Activated CD4-positive, alpha-beta T cell treated with anti-CD3 and anti-CD28 coated beads for 24 hours (primary cell): ENCODE results near the gene EED.
"Not testable (repeated sequence)": the region's sequence is repeated elsewhere in the genome, so short reads cannot be mapped to it uniquely, and the experiment has no call there.

Source experiments
- DNase-seq, 2 donors: peaks; one replicate each; pipeline ENCODE4 v3.0.0-alpha.2; 2020; ENCODE audit warnings: low read depth in 2 of 2

EED gene

DNA sequence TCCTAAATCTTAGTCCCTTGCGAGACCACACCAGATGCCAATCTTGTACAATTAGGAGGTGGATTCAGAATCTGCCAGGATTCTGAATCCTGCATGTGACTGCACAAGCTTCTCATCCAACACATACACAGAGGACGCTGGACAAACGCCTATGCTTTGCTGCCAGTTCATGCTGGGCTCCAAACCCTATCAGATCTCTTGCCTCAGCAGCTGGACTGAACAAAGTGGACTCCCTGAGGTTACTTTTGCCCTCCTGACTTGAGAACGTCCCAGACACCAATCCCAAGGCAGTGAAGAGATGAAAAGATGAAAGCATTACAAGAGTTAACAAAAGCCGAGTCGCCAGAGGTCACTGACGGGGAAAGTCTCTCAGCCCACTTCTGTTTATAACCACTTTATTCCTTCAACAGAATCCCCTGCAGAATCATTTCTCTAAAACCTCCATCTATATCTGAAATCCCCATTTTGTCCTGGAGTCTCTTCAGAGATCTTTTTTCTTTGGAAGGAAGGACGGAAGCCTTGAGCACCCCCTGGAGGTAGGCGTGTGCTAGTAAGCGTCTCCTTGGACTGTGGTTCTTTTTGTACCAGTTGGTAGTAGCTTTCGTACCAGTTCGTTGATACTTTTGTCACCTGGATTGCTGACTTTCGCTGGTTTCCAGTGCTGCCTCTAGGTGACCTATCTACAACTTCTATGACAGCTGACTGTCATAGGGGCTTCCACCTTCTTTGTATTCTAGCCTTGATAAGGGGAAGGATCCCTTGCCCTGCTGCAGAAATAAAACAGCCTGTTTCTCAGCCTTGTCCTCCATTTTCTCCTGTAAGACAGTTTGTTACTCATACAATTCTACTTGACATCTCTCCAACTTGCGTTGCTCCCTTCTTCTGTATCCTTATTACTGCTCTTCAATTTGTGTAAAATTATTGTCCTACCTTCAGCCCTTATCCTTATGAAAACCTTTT, 26.1 kb upstream of the EED start:
- peak; percentile 51 to 54 for DNase-seq

DNA sequence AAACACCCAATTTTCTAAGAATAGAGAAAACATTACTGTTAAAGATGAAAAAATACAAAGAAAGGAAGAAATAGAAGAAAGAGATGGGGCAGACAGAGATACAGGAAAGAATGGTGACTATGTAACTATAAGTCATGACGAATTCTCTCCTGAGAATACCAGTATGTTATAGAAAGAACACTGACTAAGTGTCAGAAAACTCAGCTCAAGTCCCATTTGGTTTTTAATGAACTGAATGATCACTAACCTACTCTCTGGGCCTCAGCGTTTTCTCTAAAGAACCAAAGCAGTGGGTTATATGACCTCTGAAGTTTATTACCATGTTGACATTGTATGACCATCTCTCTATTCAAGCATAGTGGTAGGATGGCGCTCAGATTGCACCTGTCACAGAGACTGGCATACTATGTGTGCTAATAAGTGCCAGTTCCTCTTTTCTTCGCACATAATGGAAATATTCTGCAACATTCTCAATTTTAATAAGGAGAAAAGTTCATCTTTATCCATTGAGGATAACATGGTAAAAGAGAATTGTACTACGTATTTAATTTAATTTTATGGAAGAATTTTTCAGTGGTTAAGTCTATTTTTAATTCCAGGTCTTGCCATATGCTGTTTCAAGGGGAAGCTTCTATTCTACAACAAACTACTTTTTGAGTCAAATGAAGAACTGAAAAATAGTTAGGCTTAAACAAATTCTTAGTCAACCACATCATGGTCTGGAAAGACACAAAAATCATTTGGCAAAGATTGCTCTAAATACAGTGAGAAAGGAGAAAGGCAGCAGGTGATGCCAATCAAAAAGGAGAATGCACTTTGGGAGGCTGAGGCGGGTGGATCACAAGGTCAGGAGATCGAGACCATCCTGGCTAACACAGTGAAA, 25.0 kb upstream of the EED start:
- DNase-seq = no peak

DNA sequence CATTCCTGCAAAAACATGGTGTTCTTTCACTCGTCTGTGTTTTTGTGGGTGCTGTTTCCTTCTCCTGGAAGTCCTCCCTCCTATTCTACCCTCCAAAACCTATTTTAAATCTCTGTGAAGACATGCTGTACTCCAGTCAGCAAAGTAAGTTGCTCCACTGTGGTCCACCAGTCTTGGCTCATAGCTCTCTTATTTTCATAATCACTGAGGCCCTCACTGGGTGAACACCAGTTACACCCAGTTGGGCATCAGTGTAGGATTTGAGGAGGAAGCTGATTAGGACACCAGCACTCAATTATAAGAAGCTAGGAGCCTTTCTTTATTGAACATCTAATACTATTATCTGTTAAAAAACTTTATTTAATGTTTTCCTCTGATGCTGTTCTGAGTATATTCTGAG, 23.9 kb upstream of the EED start:
- DNase-seq = no peak

DNA sequence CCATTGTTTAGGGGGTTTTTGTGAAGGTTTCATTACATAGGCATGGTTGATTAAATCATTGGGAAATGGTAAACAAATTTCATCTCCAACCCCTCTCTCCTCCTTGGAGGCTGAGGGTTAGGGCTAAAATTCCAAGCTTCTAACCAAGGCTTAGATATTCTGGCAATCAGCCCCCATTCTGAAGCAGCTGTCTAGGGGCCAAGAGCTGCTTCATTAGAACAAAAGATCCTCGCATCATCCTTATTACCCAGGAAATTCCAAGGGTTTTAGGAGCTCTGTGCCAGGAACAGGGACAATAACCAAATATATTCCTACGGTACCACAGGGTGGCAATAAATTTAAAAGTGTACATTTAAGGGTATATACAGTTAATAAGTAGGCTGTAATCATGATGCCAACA, 22.5 kb upstream of the EED start:
- DNase-seq = no peak

DNA sequence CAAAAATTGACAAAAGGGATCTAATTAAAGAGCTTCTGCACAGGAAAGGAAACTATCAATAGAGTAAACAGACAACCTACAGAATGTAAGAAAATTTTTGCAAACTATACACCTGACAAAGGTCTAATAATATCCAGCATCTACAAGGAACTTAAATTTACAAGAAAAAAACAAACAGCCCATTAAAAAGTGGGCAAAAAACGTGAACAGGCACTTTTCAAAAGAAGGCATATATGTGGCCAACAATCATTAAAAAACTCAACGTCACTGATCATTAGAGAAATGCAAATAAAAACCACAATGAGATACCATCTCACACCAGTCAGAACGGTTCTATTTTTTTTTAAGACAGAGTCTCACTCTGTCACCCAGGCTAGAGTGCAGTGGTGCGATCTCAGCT, 20.0 kb upstream of the EED start:
- not testable (repeated sequence) for DNase-seq

DNA sequence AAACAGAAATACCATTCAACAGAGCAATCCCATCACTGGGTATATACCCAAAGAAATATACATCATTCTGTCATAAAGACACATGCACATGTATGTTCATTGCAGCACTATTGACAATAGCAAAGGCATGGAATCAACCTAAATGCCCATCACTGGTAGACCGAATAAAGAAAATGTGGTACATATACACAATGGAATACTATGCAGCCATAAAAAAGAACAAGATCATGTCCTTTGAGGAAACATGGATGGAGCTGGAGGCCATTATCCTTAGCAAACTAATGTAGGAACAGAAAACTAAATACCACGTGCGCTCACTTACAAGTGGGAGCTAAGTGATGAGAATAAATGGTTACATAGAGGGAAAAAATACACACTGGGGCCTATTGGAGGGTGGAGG, 19.2 kb upstream of the EED start:
- not testable (repeated sequence) for DNase-seq

DNA sequence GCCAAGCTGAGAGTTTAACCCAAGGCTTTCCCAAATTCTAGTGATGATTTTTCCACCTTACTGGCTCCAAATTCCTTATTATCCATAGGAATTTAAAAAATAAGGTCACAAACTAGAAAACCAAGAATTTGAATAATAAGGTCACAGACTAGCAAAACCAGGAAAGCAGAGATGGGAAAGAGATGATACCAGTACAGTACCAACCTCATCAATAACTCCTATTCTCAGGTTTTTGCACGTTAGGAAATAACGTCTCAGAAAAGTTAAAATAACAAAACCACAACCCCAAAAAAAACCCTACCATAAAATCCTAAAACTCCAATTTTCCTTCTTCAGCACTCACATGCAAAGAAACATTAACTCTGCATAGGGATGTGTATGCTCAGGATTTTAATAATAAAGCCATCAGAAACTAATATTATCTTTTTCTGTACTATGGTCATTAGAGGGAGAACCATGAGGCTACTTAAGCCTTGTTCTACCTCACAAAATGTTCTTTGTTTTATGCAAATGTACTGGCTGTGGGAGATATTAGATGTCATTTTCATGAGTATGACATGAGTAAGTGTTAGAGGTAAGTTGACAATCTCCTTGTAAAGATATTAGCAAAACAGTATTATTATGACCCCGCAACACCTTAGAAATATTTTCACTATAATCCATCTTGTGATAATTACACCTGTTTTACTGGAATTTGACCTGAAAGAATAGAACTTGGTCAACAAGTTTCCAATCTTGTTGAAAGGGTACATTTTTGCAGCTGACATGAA, 16.1 kb upstream of the EED start:
- no peak for DNase-seq

DNA sequence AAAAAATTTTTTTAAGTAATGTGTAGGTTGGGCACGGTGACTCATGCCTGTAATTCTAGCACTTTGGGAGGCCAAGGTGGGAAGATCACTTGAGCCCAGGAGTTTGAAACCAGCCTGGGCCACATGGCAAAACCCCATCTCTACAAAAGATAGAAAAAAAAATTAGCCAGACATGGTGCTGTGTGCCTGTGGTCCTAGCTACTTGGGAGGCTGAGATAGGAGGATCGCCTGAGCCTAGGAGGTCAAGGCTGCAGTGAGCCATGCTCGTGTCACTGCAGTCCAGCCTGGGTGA, 15.6 kb upstream of the EED start:
- DNase-seq = peak; percentile 28 to 43

DNA sequence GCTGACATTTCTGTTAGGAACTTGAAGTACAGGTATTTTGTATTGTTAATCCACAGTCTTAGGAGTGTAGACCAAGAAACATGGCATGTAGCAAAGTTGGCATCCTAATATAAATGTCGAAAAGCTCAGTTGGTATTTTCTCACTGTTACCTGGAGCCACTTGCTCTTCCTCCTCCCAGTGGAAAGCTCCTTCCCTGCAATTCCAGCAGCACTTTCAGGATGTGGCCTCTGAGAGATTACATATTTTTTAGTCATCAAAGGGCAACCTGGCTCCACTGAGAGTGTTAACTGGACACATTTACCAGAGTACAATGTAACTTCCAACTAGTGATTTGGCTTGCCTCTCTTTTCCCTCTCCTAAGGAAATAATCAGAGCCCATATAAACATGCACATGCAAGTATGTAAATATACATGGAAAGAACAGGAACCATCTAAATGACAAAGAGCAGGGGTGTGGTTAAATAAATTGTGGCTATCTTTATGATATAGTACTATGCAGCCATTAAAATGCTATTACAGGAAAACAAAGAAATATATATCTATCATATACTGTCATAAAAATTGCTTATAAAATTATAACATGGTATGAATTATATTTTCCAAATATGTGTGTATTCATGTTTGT, 14.3 kb upstream of the EED start:
- no peak for DNase-seq

DNA sequence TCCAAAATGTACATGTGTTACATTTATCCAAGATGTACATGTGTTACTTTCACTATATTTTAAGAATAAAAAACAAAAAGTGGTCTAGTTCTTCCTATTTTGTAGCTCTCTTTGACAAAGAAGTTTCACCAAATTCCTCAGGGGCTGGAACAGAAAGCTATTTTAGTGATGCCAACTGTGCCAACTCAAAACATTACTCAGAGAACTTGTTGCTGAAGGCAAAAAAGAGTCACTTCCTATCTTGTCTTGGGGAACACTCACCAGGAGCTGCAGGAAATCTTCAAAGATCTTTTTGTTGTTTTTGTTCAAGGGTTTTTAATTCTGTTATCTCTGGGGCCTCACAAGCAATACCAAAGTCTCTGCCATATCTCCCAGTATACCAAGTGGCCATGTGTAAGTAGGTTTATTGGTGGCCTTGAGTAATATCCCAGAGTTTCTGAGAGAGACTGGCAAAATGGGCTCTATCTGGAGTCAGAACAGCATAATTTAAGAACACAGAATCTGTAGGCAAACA, 13.6 kb upstream of the EED start:
- no peak for DNase-seq

DNA sequence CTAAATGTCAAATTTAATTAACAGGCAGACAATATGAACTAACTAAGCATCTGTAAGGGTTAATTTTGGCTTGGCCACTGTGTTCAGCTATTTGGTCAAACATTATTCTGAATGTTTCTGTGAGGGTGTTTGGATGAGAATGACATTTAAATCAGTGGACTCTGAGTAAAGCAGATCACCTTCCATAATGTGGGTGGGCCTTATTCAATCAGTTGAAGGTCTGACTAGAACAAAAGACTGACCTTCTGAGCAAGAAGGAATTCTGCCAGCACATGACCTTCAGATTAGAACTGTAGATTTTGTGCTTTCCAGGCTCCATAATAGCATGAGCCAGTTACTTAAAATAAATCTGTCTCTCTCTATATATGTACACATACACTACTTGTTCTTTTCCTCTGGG, 12.0 kb upstream of the EED start:
- no peak for DNase-seq

DNA sequence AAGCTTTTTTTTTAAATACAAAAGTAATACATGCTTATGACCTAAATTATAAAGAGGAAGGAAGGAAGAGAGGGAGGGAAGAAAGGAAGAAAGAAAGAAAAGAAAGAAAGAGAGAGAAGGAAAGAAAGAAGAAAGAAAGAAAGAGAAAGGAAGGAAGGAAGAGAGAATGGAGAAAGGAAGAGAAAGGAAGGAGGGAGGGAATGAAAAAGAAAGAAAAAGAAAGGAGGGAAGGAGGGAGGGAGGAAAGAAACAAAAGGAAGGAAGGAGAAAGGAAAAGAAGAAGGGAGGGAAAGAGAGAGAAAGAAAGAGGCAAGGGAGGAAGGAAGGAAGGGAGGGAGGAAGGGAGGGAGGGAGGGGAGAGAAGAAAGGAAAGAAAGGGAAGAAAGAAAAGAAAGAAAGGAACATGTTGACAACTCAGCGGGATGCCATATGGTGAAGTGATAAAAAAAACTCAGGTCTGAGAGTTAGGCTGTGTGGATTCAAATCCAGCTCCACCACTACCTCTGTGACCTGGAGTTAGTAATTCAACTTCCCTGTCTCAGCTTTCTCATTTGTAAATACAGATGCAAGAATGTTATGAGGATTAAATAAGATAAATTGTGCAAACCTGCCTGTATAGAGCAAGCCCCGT, 9.6 kb upstream of the EED start:
- DNase-seq = no peak

DNA sequence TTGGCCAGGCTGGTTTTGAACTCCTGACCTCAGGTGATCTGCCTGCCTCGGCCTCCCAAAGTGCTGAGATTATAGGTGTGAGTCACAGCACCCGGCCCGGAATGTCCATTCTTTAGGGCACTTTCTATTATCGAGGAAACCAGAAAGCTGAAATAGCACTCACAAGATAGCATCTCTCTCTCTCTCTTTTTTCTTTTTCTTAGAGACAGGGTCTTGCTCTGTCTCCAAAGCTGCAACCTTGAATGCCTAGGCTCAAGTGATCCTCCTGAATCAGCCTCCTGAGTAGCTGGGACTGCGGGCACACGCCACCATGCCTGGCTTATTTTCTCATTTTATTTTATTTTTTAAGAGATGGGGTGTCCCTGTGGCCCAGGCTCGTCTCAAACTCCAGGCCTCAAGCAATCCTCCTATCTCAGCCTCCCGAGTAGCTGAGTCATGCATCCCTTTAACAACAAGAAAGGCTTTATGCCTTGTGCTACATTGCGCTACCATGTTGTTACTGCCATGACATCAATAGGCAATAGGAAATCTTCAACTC, 7.2 kb upstream of the EED start:
- DNase-seq = no peak

DNA sequence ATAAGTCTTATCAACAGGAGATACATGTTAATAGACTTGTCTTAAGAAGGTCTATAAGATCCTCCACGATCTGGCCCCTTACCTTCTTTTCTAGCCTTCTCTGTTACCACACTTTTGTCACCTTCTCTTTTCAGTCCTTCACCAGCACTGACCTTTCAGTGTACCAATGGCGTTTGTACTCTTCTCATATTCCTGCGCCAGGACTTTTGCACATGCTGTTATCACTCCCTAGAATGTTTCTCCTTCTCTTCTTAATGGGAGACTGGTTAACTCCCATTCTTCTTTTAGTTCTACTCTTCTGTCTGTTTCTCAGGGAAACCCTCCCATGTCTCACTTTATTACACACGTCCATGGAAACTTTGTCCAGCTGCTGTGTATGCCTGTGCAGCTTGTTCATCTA, 4.4 kb upstream of the EED start:
- DNase-seq = no peak

DNA sequence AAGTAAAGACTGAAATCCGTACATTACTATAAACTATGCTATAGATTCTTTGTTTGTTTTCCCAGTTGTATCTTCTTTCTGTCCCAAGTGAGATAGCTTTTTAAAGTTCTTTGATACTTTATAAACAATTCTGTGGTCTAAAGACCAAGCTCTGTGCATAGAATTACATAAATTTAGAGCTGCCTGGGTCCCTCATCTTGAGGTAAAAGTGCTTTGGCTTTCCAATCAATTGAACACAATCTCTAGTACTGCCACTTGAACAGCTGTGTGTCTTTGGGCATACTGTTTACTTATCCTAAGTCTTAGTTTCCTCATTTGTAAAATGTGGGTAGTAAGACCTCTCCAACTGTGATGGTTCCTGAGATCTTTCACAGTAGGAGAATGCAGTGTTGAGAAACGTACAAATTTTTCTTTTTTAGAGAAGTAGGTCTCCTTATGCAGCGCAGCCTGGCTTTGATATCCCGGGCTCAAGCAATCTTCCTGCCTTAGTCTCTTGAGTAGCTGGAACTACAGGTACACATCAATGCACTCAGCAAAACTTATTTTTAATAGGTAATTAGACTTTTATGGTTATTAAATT, 2.5 kb upstream of the EED start:
- DNase-seq = no peak

DNA sequence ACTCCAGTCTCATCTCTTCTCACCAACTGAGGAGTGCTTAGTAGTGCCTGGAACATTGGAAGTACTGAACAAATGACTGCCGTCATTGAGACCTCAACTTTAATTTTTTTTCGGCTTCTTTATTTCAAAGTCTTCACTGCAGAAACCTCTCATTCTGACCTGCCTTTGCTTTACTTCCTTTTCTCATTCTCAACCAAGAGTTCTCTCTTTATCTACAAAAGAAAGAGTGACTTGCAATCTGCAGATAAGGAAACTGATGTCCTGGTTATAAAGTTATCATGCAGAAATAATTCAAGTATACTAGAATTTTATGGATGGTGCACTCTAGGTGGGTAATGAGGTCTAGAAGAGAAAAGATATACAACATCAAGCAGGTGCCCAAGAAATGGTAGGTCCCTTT, 1.2 kb upstream of the EED start:
- DNase-seq = no peak

DNA sequence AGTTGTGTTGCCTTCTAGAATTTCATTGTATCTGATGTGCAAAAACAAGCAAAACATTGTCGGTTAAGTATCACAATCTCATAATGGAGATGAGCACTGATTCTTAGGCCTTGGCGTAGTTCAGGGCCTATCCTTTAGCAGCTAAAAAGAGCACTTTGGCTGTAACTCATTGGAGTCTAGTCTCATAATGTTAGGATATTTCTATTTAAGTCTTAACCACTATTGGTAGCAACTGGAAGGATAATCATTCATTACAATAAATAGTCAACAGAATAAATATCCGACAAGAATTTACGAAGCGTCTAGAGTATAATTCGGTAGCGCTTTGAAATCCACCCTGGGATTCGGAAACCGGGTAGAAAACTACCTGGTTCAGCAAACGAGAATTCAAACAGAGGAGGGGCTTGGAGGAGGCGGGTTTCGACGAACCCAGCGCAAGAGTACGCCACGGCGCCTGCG, 461 bp upstream of the EED start:
- peak; percentile 81 to 85 for DNase-seq

DNA sequence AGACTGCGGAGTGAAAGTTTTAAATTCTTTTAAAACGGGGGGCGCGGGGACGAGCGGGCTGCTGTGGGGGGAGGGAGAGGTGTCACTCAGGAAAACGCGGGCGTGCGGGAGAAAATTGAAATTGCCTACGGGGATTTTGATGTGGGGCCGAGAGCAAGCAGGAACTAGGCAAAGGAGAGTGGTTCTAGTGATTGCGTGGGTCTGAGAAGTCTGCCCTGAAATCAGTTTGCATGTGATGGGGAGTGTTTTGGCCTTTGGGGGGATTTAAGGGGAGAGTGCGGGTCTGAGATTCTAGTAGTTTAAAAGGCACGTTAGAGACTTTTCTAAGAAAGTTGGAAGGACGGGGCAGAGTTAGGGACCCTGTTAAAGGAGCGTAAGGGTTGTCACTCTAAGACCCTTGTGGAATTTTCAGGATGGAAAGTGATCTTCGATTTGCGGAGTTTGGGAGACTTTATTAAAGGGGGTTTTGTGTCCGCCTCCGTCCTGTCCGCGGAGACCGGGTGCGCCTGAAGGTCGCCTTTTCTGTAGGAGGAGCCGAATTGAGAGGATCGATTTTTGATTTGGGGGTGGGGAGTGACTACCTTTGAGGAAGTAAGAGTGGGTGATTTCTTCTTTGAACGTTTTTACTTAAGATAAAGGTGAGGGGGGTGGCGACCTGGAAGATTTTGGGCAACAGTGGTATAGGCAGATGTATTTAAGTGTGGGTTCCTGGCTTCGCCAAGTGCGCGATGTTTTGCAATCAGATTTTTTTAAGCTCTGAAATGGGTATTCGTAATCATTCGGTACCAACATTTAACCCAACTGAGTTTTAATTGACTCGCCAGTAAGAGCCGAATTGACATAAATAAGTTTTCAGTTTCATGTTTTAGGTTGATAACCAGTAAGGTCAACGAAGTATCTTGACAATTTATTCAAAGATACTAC, 1.1 kb downstream of the EED start:
- DNase-seq = peak in 1 of 2 donors; percentile 14

DNA sequence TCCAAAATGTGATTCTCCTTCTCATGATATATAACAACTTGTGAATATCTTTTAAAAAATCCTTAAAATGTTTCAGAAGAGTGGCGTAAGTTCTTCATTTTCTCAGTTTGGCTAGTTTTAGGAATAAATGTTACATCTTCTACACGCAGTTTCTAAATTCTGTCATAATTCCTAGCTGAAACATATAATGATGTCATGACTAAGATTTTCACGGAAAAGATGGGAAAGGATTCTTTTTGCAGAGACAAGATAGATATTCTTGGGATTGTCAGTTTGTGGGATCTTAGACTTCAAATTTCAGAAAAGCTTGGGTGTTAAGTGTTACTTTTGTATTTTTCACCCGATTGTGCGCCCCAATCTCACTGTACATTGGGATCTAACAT, 1.7 kb downstream of the EED start:
- no peak for DNase-seq
